GM12891 (cell line): ENCODE data around the gene PGRMC2.

Experiments
- DNase-seq: peaks from one replicate; pipeline ENCODE4 v3.0.0; 2011; ENCODE audit warnings: low spot score; ENCODE audit not compliant: insufficient read length
- FAIRE-seq: peaks from 2 replicates; lab custom pipeline; 2011; peaks lifted over from hg19 to GRCh38; lab: Jason Lieb, UNC
- PAX5 ChIP-seq: IDR thresholded peaks from 2 replicates; pipeline ENCODE4 v1.6.1; 2011; ENCODE audit warnings: low read length, moderate library complexity, mild to moderate bottlenecking; ENCODE audit not compliant: insufficient read depth, severe bottlenecking
- POLR2A ChIP-seq: IDR thresholded peaks from 2 replicates; pipeline ENCODE4 v1.6.1; 2011; ENCODE audit warnings: low read depth, low read length, control low read depth
- POLR2AphosphoS5 ChIP-seq: IDR thresholded peaks from 2 replicates; pipeline ENCODE4 v1.6.1; 2011; ENCODE audit warnings: low read depth, low read length, control low read depth
- POU2F2 ChIP-seq: IDR thresholded peaks from 2 replicates; pipeline ENCODE4 v1.6.1; 2011; ENCODE audit warnings: low read depth, mild to moderate bottlenecking, control low read depth, low read length, moderate library complexity
- SPI1 ChIP-seq: IDR thresholded peaks from 2 replicates; pipeline ENCODE4 v1.6.1; 2011; ENCODE audit warnings: low read depth, low read length, control low read depth
- TAF1 ChIP-seq: IDR thresholded peaks from 2 replicates; pipeline ENCODE4 v1.6.1; 2011; ENCODE audit warnings: low read depth, low read length, control low read depth

The PGRMC2 gene

GRCh38 chr4:128244379-128244778, 43.2 kb downstream of the PGRMC2 start:
- FAIRE-seq: no peak
- DNase-seq: no peak
- TF ChIP-seq TAF1 (no peak), POLR2AphosphoS5 (no peak), SPI1 (no peak), PAX5 (no peak), POU2F2 (no peak), POLR2A (no peak)

DNA sequence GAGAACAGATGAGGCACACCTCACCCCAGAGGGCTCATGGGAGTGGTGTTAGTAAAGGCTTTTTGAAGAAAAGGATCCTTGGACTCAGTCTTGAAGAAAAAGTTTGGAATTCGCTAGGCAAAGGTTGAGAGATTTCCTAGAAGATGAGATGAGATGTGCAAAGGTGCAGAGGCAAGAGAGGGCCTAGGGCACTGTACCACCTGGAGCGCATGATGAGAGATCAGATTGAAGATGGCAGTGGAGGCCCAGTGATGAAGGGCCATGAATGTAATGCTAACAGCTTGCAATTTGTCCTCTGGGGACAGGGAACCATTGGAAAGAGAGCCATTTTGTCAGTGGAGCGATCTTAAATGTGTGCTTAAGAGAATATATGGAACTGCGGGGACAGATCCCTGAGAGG, 45.0 kb downstream of the PGRMC2 start:
- TF ChIP-seq SPI1: no peak
- no peak for TF ChIP-seq TAF1
- no peak for TF ChIP-seq POU2F2
- no peak for TF ChIP-seq POLR2A
- TF ChIP-seq PAX5: no peak
- TF ChIP-seq POLR2AphosphoS5: no peak
- no peak for DNase-seq
- no peak for FAIRE-seq

- TF ChIP-seq POU2F2 (no peak), POLR2A (no peak)
- DNase-seq (no peak), FAIRE-seq (no peak)
Measured at GRCh38 chr4:128241981-128242380, 45.6 kb downstream of the PGRMC2 start.

DNA sequence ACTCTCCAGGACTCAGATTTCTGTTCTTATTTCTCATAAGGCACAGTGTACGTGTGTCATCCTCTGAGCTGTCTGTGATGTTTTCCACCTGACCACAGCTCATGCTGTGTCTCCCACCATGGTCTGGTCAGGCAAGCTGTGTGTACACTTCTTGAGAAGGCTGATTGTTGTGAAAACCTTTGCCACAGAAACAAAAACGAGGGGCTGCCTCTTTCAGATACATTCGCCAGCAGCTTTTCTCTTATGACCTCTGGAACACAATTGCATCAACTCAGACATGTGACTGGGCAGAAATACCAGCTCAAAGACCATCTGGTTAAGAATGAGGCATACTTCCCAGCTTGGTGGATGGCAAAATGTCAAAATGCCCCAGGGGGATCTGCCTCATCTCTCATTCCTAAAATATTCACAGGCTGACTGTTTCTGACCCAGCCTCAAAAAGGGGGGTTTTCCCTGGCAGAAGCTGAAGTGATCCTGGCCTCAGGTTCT, 46.1 kb downstream of the PGRMC2 start:
- TF ChIP-seq POLR2AphosphoS5 (no peak), POLR2A (no peak), PAX5 (no peak), TAF1 (no peak), POU2F2 (no peak), SPI1 (no peak)
- DNase-seq (no peak), FAIRE-seq (no peak)

GRCh38 chr4:128241019-128241418, 46.6 kb downstream of the PGRMC2 start:
- FAIRE-seq (no peak), DNase-seq (no peak)
- no peak for TF ChIP-seq TAF1
- no peak for TF ChIP-seq POLR2AphosphoS5
- TF ChIP-seq POLR2A: no peak
- TF ChIP-seq POU2F2: no peak
- TF ChIP-seq PAX5: no peak
- TF ChIP-seq SPI1: no peak

DNA sequence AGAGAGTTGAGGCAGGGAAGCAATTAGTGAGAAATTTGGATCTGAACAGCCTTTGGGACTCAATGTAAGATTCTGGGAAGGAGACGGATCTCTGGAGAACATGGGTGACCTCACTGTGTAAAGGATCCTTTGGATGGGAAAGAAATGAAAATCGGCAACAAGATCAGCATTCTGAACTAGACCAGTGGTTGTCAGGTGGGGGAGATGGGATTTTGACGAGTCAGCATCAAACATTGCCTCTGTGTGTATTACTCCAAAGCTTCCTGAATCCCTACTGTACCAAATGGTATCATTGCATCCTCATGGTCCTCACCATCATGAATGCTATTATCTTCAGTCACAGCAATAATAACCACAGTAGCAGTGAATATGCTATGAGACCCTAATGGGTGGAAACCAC, 52.8 kb downstream of the PGRMC2 start:
- TF ChIP-seq POLR2AphosphoS5 (no peak), POU2F2 (no peak), PAX5 (no peak), TAF1 (no peak), POLR2A (no peak)
- FAIRE-seq (no peak), DNase-seq (no peak)

GRCh38 chr4:128232719-128233118, 54.9 kb downstream of the PGRMC2 start:
- DNase-seq (no peak), FAIRE-seq (no peak)
- no peak for TF ChIP-seq SPI1
- no peak for TF ChIP-seq POLR2AphosphoS5
- TF ChIP-seq POLR2A: no peak
- TF ChIP-seq POU2F2: no peak
- no peak for TF ChIP-seq PAX5
- no peak for TF ChIP-seq TAF1

- FAIRE-seq: no peak
- no peak for DNase-seq
- TF ChIP-seq POLR2A: no peak
- TF ChIP-seq SPI1: no peak
- TF ChIP-seq POLR2AphosphoS5: no peak
- TF ChIP-seq PAX5: no peak
- no peak for TF ChIP-seq TAF1
- no peak for TF ChIP-seq POU2F2
Measured at GRCh38 chr4:128228845-128229795, 58.5 kb downstream of the PGRMC2 start.

DNA sequence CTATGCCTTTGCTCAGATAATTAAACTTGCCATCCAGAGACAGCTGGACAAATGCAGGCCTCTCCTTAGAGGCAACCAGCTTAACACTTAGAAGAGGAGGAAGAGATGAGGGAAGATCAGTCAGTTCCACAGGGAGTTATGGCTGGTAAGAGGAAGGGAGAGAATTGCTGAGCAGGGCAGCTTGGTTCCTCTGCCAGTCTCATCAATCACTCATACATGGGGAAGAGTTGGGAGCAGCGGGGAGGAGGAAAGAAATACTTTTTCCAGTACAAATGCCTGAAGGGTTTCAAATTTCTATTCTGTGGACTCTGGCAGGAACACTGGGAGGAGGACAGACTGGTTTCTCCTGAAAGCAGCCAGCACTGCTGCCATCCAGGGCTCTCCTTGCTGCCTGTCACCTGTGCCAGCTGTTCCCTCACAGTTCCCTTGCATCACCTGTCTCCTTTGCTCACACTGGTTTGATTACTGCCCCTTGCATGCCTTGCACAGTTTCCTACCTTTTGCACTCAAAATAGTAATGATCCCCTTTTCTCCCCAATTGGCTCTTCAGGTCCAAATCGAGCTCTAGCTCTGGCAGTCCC, 59.5 kb downstream of the PGRMC2 start:
- DNase-seq: no peak
- no peak for FAIRE-seq
- TF ChIP-seq POU2F2: no peak
- no peak for TF ChIP-seq PAX5
- no peak for TF ChIP-seq TAF1
- TF ChIP-seq SPI1: no peak
- no peak for TF ChIP-seq POLR2A
- no peak for TF ChIP-seq POLR2AphosphoS5

GRCh38 chr4:128225148-128225547, 62.5 kb downstream of the PGRMC2 start:
- DNase-seq (no peak), FAIRE-seq (no peak)
- TF ChIP-seq SPI1: no peak
- no peak for TF ChIP-seq POLR2AphosphoS5
- TF ChIP-seq POU2F2: no peak
- TF ChIP-seq PAX5: no peak
- TF ChIP-seq TAF1: no peak
- no peak for TF ChIP-seq POLR2A
